WTC11 (cell line): ENCODE measurements around the gene ITPR1.

Source experiments
- KAT7 ChIP-seq: sonication (generic); formaldehyde crosslinking; IDR thresholded peaks from 2 replicates; pipeline ENCODE4 v1.8.1; 2023; ENCODE audit warnings: missing genetic modification reagents, mild to moderate bottlenecking, borderline replicate concordance
- TEAD4 ChIP-seq: sonication (generic); formaldehyde crosslinking; IDR thresholded peaks from 2 replicates; pipeline ENCODE4 v1.8.0; 2022; ENCODE audit warnings: mild to moderate bottlenecking, missing genetic modification reagents
- TF ChIP-seq, protein P1 (sequence below): sonication (generic); formaldehyde crosslinking; IDR thresholded peaks from 2 replicates; pipeline ENCODE4 v1.8.1; 2023; ENCODE audit warnings: mild to moderate bottlenecking, missing genetic modification reagents, moderate library complexity
- TF ChIP-seq, protein P2 (sequence below): fragments of 250-450 bp; sonication (Bioruptor Pico); IDR thresholded peaks from 2 replicates; pipeline ENCODE4 v1.9.0; 2021; ENCODE audit warnings: mild to moderate bottlenecking

DNA sequence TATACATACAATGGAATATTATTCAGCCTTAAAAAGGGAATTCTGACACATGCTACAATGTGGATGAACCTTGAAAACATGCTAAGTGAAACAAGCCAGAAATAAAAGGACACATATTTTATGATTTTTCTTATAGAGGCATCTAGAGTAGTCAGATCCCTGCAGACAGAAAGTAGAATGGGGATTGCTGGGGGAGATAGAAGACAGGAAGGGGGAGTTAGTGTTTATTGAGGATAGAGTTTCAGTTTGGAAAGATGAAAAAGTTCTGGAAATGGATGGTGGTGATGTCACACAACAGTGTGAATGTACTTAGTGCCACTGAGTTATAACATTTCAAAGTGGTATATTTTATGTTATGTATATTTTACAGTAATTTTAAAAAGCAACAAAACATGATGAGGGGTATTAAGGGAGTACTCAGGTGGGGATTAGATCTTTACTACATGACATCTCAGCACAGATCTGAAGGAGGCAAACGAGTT, 4.7 kb downstream of the ITPR1 start:
- TF ChIP-seq TEAD4 (CRISPR knock-in tag) (no peak), KAT7 (CRISPR knock-in tag) (no peak)
- TF ChIP-seq, protein P1, sequence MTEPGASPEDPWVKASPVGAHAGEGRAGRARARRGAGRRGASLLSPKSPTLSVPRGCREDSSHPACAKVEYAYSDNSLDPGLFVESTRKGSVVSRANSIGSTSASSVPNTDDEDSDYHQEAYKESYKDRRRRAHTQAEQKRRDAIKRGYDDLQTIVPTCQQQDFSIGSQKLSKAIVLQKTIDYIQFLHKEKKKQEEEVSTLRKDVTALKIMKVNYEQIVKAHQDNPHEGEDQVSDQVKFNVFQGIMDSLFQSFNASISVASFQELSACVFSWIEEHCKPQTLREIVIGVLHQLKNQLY = no peak
- TF ChIP-seq, protein P2, sequence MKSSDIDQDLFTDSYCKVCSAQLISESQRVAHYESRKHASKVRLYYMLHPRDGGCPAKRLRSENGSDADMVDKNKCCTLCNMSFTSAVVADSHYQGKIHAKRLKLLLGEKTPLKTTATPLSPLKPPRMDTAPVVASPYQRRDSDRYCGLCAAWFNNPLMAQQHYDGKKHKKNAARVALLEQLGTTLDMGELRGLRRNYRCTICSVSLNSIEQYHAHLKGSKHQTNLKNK = no peak
